Measurements from ENCODE around the gene ZNRF4.
"Not testable (repeated sequence)": the region's sequence is repeated elsewhere in the genome, so short reads cannot be mapped to it uniquely, and the experiment has no call there.

The ZNRF4 gene

DNA sequence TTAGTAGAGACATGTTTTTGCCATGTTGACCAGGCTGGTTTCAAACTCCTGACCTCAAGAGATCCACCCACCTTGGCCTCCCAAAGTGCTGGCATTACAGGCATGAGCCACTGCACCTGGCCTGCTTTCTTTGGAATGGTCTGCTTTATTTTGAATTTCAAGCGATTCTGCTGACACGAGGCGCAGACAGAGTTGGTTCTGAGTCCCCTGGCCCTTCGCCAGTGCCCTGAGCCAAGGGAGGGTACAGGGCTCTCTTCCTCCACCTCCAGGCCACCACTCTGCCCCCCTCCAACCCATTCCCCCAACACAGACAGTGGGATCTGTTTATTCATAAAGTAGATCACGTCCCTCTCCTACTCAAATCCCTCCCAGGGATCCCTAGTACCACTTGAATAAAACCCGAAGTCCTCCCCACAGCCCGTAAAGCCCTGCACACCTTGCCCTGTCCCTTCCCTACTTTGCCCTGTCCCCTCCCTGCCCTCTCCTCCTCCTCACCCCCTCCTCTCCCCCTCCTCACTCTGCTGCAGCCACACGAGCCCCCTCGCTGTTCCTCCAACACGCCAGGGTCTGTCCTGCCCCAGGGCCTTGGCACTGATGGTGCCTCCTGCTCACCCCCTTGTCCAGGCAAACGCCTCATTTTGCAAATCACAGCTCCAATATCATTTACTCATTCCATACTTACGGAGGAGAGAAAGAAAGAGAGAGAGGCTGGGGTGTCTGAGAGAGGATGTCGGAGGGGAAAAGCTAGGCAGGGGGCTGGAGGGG lies 22.4 kb downstream of the ZNRF4 start:
- Mint-ChIP-seq H3K27me3 (peaks cover 55% of the 10 kb centered on the region), H3K4me3 (no peak overlapping the region), H3K4me1 (ENCODE audit: low read depth) (no peaks in the 10 kb centered on the region), H3K9me3 (no peaks in the 10 kb centered on the region), H3K27ac (no peak overlapping the region), H3K36me3 (ENCODE audit: low read depth) (no peaks in the 10 kb centered on the region)
- DNase-seq, result no peak

DNA sequence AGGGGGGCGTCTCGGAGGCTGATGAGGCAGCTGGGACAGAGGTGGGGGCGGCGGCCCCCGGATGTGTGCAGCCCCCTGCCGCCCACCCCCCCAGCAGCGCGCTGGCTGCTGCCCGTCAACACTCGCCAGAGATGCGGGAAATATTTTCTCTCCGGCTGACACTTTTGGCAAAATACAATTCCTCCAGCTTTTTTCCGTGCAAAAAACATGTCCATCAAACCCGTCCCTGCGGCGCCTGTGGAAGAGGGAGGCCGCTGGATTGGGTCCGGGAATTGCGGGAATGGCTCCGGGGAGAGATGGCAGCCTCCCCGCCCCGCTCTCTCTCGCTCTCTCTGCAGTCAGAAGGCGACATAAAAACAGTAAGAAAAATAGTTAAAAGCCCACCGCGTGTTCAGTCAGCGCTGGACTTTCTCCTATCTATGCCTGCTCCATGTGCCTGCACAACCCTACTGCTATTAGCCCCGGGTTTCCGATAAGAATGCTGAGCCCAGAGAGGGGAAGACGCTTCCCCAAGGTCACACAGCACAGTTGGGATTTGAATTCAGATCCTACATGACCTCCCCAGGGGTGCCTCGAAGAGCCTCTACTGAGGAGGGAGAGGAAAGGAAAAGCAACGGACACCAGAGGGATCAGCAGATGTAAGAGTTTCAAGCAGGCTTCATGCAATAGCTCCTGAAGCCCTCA lies 23.2 kb downstream of the ZNRF4 start:
- no peaks in the 10 kb centered on the region for H3K36me3 Mint-ChIP-seq (ENCODE audit: low read depth)
- no peak overlapping the region for H3K4me3 Mint-ChIP-seq
- no peak overlapping the region for H3K27ac Mint-ChIP-seq
- H3K9me3 Mint-ChIP-seq, result no peaks in the 10 kb centered on the region
- H3K27me3 Mint-ChIP-seq, result peaks cover 56% of the 10 kb centered on the region
- H3K4me1 Mint-ChIP-seq (ENCODE audit: low read depth), result no peaks in the 10 kb centered on the region
- DNase-seq, result no peak

DNA sequence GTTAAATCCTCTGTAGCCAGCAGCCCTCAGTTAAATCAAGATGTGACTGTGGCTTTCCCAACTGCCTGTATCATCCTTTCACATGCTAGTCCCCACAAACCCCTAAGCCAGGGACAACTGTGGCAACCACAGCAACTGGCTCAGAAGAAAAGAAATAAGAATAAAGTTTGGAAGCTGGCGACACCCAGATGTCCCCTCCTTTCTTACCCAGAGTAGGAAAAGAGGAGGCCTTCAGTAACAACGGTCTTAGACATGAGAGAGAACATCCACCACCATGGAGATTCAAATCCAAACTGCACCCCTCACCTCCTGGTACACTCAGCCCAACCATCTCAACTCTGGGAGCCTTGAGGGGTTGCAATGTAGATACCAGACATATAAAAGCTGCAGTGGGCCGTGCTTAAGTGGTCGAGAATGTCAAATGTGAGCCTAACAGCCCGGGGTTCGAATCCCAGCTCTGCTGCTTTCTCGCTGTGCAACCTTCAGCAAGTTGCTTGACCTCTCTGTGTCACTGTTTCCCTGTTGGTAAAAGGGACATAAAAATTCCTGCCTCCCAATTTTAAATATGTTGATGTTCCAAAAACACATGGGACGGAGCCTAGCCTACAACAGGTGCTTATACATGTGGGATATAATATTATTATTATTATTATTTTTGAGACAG lies 23.8 kb downstream of the ZNRF4 start:
- no peak for DNase-seq
- H3K27ac Mint-ChIP-seq, result no peak overlapping the region
- H3K4me3 Mint-ChIP-seq, result no peak overlapping the region
- H3K4me1 Mint-ChIP-seq (ENCODE audit: low read depth), result no peaks in the 10 kb centered on the region
- peaks cover 57% of the 10 kb centered on the region for H3K27me3 Mint-ChIP-seq
- no peaks in the 10 kb centered on the region for H3K9me3 Mint-ChIP-seq
- no peaks in the 10 kb centered on the region for H3K36me3 Mint-ChIP-seq (ENCODE audit: low read depth)

DNA sequence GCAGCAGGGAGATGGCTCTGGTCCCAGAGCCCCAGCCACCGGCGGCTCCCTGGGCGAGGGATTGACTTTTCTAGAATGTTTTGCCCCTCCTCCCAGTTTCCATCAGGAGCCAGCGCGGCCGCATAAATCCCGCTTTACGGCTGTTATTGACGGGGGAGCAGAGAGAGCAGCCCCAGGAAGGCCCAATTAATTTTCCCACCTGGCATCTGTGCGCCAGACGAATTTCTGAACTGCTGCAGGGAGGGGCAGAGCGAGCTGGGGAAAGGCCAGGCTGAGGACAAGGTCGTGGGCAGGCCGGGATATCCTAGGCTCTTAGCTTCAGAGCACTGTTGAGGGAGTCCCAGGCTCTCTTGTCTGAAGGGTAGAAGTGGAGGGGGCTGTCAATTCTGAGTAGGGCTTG lies 24.7 kb downstream of the ZNRF4 start:
- Mint-ChIP-seq H3K36me3 (ENCODE audit: low read depth) (no peaks in the 10 kb centered on the region), H3K27ac (no peak overlapping the region), H3K4me3 (no peak overlapping the region), H3K9me3 (no peaks in the 10 kb centered on the region), H3K27me3 (peaks cover 62% of the 10 kb centered on the region), H3K4me1 (ENCODE audit: low read depth) (no peaks in the 10 kb centered on the region)
- no peak for DNase-seq

DNA sequence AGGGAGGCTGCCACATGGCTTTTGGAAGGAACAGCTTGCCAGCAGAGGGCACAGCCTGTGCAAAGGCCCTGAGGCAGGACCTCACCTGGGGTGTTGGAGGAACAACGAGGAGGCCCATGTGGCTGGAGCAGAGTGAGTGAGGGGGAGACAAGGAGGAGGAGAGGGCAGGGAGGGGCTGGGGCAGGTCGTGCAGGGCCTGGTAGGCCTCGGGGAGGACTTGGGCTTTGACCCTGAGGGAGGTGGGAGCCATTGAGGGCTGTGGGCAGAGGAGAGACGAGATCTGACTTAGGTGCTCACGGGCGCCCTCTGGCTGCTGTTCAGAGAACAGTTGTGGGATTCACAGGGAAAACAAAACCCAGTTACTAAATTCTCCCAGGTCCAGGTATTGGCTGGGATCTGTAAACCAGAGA lies 25.2 kb downstream of the ZNRF4 start:
- H3K4me3 Mint-ChIP-seq, result no peak overlapping the region
- peaks cover 64% of the 10 kb centered on the region for H3K27me3 Mint-ChIP-seq
- H3K27ac Mint-ChIP-seq, result no peak overlapping the region
- H3K36me3 Mint-ChIP-seq (ENCODE audit: low read depth), result no peaks in the 10 kb centered on the region
- H3K4me1 Mint-ChIP-seq (ENCODE audit: low read depth), result no peaks in the 10 kb centered on the region
- peak; percentile 53 for DNase-seq
- H3K9me3 Mint-ChIP-seq, result no peaks in the 10 kb centered on the region

DNA sequence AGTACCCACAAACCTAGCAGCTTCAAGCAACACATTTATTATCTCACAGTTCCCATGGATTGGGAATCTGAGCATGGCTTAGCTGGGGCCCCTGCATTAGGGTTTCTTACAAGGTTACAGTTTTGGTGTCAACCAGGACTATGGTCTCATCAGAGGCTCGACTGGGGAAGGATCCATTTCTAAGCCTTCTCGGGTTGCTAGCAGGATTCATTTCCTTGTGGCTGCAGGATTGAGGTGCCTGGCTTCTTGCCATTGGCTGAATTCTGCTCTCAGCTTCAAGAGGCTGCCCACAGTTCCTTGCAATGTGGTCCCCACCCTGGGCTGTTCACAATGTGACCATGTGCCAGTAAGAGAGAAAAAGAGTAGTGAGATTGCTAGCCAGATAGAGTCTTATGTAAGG lies 26.7 kb downstream of the ZNRF4 start:
- Mint-ChIP-seq H3K4me1 (ENCODE audit: low read depth) (no peaks in the 10 kb centered on the region), H3K27ac (no peak overlapping the region), H3K4me3 (no peak overlapping the region), H3K27me3 (peaks cover 67% of the 10 kb centered on the region), H3K36me3 (ENCODE audit: low read depth) (no peaks in the 10 kb centered on the region), H3K9me3 (no peaks in the 10 kb centered on the region)
- no peak for DNase-seq

DNA sequence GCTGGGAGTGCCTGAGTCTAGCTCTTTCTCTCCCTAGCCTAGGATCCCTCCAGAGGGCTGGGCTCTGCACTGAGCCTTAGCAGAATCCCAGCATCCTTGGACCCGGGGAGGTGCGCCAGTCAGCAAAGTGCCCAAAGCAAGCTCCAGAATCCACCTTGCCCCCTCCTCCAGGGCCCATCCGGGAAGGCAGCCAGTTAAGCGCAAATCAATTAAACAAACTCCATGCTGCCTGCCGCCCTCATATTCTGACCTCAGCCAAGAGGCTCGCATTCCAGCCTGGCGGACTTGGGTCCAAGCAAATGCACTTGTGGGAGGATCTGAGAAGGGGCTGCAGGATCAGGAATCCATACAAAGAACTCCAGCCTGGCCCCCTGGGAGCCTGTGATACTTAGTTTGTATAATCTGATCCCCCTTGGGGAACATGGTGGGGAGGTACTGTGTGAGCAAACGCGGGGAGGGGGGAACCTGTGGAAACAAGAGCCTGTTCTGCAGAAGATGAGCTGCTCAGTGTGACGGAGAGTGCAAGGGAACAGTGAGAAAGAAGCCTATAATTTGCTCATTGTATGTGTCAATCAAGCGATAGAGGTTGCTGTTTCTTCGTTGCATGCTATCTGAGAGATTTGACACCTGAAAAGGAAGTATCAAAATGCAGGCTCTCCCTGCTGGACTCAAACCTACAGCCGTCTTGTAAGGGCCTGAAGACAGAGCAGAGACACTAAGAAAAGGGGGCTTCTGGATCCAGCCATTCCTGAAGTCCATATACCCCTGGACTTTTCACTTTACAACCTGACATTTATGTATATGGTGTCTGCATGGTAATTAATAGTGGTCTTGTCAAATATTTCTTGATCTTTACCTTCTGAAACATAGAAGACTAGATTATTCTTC lies 29.4 kb downstream of the ZNRF4 start:
- Mint-ChIP-seq H3K4me1 (ENCODE audit: low read depth) (no peaks in the 10 kb centered on the region), H3K9me3 (no peaks in the 10 kb centered on the region), H3K27ac (no peak overlapping the region), H3K4me3 (no peak overlapping the region), H3K27me3 (peaks cover 58% of the 10 kb centered on the region), H3K36me3 (ENCODE audit: low read depth) (no peaks in the 10 kb centered on the region)
- DNase-seq, result no peak

DNA sequence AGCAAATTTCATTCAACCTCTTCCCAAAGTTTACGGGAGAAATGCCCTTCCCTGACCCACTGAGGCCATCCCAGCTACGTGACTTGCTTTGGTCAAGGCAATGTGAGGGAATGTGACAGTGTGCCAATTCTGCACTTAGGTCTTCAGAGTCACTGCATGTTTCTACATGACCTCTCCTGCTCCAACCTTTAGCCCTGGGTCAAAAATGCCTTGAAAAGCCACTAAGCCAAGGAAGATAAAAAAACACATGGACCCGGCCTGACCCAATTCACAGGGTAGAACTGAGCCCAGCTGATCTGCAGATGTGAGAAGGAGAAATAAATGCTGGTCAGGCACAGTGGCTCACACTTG lies 30.0 kb downstream of the ZNRF4 start:
- H3K27me3 Mint-ChIP-seq, result peaks cover 59% of the 10 kb centered on the region
- no peak overlapping the region for H3K27ac Mint-ChIP-seq
- H3K4me1 Mint-ChIP-seq (ENCODE audit: low read depth), result no peaks in the 10 kb centered on the region

DNA sequence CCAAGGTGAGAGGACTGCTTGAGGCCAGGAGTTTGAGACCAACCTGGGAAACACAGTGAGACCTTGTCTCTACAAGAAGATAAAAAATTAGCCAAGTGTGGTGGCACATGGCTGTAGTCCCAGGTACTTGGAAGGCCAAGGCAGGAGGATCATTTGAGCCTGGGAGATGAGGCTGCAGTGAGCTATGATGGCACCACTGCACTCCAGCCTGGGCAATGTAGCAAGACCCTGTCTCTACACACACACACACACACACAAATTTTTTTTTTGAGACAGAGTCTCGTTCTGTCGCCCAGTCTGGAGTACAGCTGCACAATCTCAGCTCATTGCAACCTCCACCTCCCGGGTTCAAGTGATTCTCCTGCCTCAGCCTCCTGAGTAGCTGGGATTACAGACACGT lies 30.4 kb downstream of the ZNRF4 start:
- not testable (repeated sequence) for DNase-seq; H3K4me3 Mint-ChIP-seq; H3K9me3 Mint-ChIP-seq; H3K27ac Mint-ChIP-seq; H3K36me3 Mint-ChIP-seq (ENCODE audit: low read depth); H3K4me1 Mint-ChIP-seq (ENCODE audit: low read depth)
- H3K27me3 Mint-ChIP-seq, result peaks cover 59% of the 10 kb centered on the region

More for the DNA sequence above, 30.0 kb downstream of the ZNRF4 start:
- H3K4me3 Mint-ChIP-seq, result no peak overlapping the region
- no peaks in the 10 kb centered on the region for H3K9me3 Mint-ChIP-seq
- H3K36me3 Mint-ChIP-seq (ENCODE audit: low read depth), result no peaks in the 10 kb centered on the region
- no peak for DNase-seq

DNA sequence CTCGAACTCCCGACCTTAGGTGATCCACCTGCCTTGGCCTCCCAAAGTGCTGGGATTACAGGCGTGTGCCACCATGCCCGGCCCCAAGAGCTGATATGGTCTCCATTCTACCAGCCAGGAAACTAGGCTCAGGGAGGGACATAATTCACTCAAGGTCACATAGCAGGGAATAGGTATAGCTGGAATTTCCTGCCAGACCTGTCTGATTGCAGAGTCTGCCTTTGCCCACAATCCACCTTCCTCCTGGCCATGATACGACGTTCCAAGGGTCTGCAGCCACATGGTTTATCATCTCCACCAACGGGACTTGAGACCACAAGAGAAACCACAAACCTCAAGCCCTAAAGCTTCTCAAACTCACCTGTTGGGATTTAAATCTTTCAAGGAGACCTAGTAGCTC lies 32.0 kb downstream of the ZNRF4 start:
- Mint-ChIP-seq H3K4me1 (ENCODE audit: low read depth) (no peaks in the 10 kb centered on the region), H3K27ac (no peak overlapping the region), H3K9me3 (no peaks in the 10 kb centered on the region), H3K4me3 (no peak overlapping the region), H3K27me3 (peaks cover 61% of the 10 kb centered on the region), H3K36me3 (ENCODE audit: low read depth) (no peaks in the 10 kb centered on the region)
- DNase-seq, result no peak

DNA sequence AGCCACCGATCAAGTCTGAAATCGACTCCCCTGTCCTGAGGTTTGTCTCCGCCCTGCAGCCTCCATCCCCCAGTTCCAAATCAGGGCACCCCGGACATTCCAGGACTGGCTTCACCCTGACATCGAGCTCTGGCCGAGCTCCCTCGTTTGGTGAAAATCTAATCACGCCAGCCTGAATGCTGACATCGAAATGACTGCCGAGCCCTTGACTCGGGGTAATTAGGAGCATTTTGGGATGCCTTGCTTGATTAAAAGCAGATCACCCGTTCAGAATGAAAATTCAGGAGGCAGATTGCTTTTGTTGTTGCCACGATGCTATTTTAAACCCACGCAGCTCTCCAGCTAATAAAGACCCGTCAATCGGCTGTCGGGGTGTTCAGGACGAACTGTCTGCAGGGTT lies 34.3 kb downstream of the ZNRF4 start:
- no peaks in the 10 kb centered on the region for H3K36me3 Mint-ChIP-seq (ENCODE audit: low read depth)
- no peak for DNase-seq
- H3K27me3 Mint-ChIP-seq, result peaks cover 65% of the 10 kb centered on the region
- H3K9me3 Mint-ChIP-seq, result no peaks in the 10 kb centered on the region
- no peak overlapping the region for H3K4me3 Mint-ChIP-seq
- H3K27ac Mint-ChIP-seq, result no peak overlapping the region
- H3K4me1 Mint-ChIP-seq (ENCODE audit: low read depth), result no peaks in the 10 kb centered on the region

DNA sequence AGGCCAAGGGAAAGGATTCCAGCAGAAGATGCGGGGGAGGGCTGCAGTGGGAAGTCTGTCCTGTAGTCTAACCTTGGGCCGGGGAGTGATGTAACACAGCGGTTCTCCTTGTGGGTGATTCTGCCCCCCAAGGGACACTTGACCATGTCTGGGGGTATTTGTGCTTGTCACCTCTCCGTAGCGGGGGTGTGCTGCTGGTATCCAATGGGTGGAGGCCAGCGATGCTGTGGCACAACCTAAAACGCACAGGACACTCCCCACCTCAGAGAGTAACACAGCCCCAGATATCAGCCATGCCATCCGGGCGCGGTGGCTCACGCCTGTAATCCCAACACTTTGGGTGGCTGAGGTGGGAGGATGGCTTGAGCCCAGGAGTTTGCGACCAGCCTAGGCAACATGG lies 36.3 kb downstream of the ZNRF4 start:
- H3K4me3 Mint-ChIP-seq, result no peak overlapping the region
- H3K4me1 Mint-ChIP-seq (ENCODE audit: low read depth), result no peaks in the 10 kb centered on the region
- H3K9me3 Mint-ChIP-seq, result no peaks in the 10 kb centered on the region
- no peak for DNase-seq
- no peak overlapping the region for H3K27ac Mint-ChIP-seq
- H3K36me3 Mint-ChIP-seq (ENCODE audit: low read depth), result no peaks in the 10 kb centered on the region
- H3K27me3 Mint-ChIP-seq, result peaks cover 62% of the 10 kb centered on the region

DNA sequence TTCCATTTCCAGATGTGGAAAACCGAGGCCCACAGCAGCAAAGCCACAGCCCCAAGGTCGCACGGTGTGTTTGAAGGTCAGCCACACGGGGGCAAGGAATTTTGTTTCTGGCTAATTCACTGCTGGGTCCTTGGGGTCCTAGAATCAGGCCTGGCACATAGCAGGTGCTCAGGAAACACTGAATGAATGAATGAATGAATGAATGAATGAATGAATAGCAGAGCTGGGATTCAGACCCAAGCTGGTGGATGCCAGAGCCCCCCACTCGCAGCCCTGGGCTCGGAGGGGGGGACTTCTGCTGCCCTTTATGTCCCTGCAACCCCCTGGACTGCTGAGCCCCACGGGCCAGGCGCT lies 37.0 kb downstream of the ZNRF4 start:
- H3K4me1 Mint-ChIP-seq (ENCODE audit: low read depth), result no peaks in the 10 kb centered on the region
- H3K4me3 Mint-ChIP-seq, result no peak overlapping the region
- H3K9me3 Mint-ChIP-seq, result no peaks in the 10 kb centered on the region
- no peak overlapping the region for H3K27ac Mint-ChIP-seq
- peaks cover 67% of the 10 kb centered on the region for H3K27me3 Mint-ChIP-seq
- H3K36me3 Mint-ChIP-seq (ENCODE audit: low read depth), result no peaks in the 10 kb centered on the region
- no peak for DNase-seq

DNA sequence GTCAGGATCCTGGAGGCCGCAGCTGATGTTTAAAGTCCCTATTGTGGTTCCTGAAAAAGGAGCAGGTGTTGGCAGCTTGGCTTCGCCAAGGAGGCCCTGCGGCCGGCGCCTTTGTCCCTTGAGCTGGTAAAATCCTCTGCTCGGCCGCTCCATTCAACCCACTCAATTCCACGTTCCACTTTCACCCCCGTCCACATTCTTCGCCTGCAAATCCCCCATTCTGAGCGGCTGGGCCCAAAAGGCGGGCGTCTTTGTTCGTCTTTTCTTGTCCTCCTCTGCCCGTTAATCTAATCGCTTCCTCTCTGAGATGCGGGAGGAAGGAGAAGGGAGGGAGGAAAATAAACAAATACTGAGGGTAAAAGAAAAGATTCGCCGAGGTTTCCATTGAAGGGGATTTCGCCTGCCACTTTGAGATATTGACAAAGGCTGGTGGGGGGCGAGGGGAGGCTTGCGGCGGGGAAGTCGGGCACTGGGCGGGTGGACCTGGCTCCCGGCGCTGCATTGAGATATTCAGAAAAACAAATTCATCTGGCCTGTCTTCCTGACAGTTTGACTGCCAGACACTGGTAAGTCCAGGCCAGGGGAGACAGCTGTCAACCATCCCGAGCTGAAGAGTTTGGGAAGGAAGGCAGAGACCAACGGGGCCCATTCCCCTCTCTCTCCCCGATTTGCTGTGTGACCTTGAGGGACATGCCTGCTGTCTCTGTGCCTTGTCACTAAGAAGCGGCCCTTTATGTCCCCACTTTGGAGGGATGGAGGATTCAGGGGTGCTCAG lies 37.6 kb downstream of the ZNRF4 start:
- Mint-ChIP-seq H3K4me3 (no peak overlapping the region), H3K27me3 (peaks cover 72% of the 10 kb centered on the region), H3K4me1 (ENCODE audit: low read depth) (no peaks in the 10 kb centered on the region), H3K36me3 (ENCODE audit: low read depth) (no peaks in the 10 kb centered on the region), H3K27ac (no peak overlapping the region), H3K9me3 (no peaks in the 10 kb centered on the region)
- no peak for DNase-seq

All from activated T-cell treated with anti-CD3 and anti-CD28 coated beads, Interleukin-2, amount 50 U/mL, for 24 hours (primary cell).